ENCODE data around the gene HSPE1. TPM values are rescaled to one million over a fixed set of nuclear protein-coding genes. Genes with fewer than 3 reads are reported as not detected.

Gene HSPE1
- total and polyA plus RNA-seq, 2 donors (not counting 1 experiment from before 2014, with no cell fraction given), result 87.0 to 147 TPM

- no peak for TF ChIP-seq EZH2 (IDR thresholded peaks at IDR 0.05; ENCODE audit: low read length, missing control alignments)
- TF ChIP-seq, protein P1, sequence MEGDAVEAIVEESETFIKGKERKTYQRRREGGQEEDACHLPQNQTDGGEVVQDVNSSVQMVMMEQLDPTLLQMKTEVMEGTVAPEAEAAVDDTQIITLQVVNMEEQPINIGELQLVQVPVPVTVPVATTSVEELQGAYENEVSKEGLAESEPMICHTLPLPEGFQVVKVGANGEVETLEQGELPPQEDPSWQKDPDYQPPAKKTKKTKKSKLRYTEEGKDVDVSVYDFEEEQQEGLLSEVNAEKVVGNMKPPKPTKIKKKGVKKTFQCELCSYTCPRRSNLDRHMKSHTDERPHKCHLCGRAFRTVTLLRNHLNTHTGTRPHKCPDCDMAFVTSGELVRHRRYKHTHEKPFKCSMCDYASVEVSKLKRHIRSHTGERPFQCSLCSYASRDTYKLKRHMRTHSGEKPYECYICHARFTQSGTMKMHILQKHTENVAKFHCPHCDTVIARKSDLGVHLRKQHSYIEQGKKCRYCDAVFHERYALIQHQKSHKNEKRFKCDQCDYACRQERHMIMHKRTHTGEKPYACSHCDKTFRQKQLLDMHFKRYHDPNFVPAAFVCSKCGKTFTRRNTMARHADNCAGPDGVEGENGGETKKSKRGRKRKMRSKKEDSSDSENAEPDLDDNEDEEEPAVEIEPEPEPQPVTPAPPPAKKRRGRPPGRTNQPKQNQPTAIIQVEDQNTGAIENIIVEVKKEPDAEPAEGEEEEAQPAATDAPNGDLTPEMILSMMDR (conservative IDR thresholded peaks at IDR 0.05 in 1 of 2, IDR thresholded peaks at IDR 0.05 in 1 of 2; ENCODE audit: low read depth in 1 of 2, low read length in 2 of 2), result no peak
- Histone ChIP-seq H3K9ac (ENCODE audit: insufficient read depth, low read length) (no peak overlapping the region), H4K20me1 (ENCODE audit: control insufficient read depth, extremely low read depth, insufficient read depth, low read length) (no peaks in the 10 kb centered on the region), H3K9me3 (ENCODE audit: control insufficient read depth, insufficient read depth, low read depth, low read length) (no peaks in the 10 kb centered on the region), H2AFZ (ENCODE audit: low read length) (no peak overlapping the region), H3K27me3 (ENCODE audit: control insufficient read depth, insufficient read depth, low read length) (no peaks in the 10 kb centered on the region), H3K79me2 (ENCODE audit: control insufficient read depth, insufficient read depth, low read length) (peaks cover 56% of the 10 kb centered on the region), H3K27ac (ENCODE audit: insufficient read depth, low read length) (peak overlapping the region; percentile 99), H3K4me2 (ENCODE audit: extremely low read depth, insufficient read depth, low read length) (peak overlapping the region; percentile 74), H3K4me3 (replicated peaks in 1 of 4; ENCODE audit: control extremely low read depth in 1 of 4, insufficient read depth in 1 of 4, low read depth in 3 of 4, low read length in 4 of 4) (peak overlapping the region; percentile 75 to 97 (median 90)), H3K4me1 (ENCODE audit: control insufficient read depth, extremely low read depth, insufficient read depth, low read length) (peaks cover 3% of the 10 kb centered on the region), H3K36me3 (ENCODE audit: control insufficient read depth, insufficient read depth, low read length) (no peaks in the 10 kb centered on the region)
- no peak for DNase-seq (ENCODE audit: low read depth in 2 of 2)
Measured at GRCh38 chr2:197454923-197455322, 45.3 kb upstream of the HSPE1 start.

- Histone ChIP-seq H3K79me2 (ENCODE audit: control insufficient read depth, insufficient read depth, low read length) (peaks cover 59% of the 10 kb centered on the region), H3K27ac (ENCODE audit: insufficient read depth, low read length) (no peak overlapping the region), H2AFZ (ENCODE audit: low read length) (no peak overlapping the region), H3K4me1 (ENCODE audit: control insufficient read depth, extremely low read depth, insufficient read depth, low read length) (peaks cover 3% of the 10 kb centered on the region), H3K4me3 (replicated peaks in 1 of 4; ENCODE audit: control extremely low read depth in 1 of 4, insufficient read depth in 1 of 4, low read depth in 3 of 4, low read length in 4 of 4) (peak overlapping the region in 2 of 4 experiments; percentile 9 to 95), H3K36me3 (ENCODE audit: control insufficient read depth, insufficient read depth, low read length) (no peaks in the 10 kb centered on the region), H3K4me2 (ENCODE audit: extremely low read depth, insufficient read depth, low read length) (peak overlapping the region; percentile 74), H3K9me3 (ENCODE audit: control insufficient read depth, insufficient read depth, low read depth, low read length) (no peaks in the 10 kb centered on the region), H3K27me3 (ENCODE audit: control insufficient read depth, insufficient read depth, low read length) (no peaks in the 10 kb centered on the region), H3K9ac (ENCODE audit: insufficient read depth, low read length) (no peak overlapping the region), H4K20me1 (ENCODE audit: control insufficient read depth, extremely low read depth, insufficient read depth, low read length) (no peaks in the 10 kb centered on the region)
- TF ChIP-seq, protein P1 (conservative IDR thresholded peaks at IDR 0.05 in 1 of 2, IDR thresholded peaks at IDR 0.05 in 1 of 2; ENCODE audit: low read depth in 1 of 2, low read length in 2 of 2), result no peak
- no peak for TF ChIP-seq EZH2 (IDR thresholded peaks at IDR 0.05; ENCODE audit: low read length, missing control alignments)
- DNase-seq (ENCODE audit: low read depth in 2 of 2), result no peak
Measured at GRCh38 chr2:197455428-197455827, 44.8 kb upstream of the HSPE1 start.

DNA sequence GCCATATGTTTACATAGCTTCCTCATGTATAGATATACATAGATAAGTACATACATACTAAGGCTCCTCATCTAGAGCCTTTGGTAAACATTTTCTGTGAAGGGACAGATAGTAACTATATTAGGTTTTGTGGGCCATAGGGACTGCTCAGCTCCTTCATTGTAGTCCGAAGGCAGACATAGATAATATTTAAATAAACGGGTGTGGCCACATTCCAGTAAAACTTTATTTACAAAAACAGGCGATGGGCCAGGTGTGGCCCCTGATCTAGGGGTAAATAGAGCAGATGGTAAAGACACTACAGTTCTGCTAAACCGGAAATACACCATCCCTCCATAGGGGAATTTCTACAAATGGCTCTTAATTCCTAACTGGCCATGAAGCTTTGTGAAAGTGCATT is 39.5 kb upstream of the HSPE1 start:
- Histone ChIP-seq H3K9ac (ENCODE audit: insufficient read depth, low read length) (no peak overlapping the region), H3K4me1 (ENCODE audit: control insufficient read depth, extremely low read depth, insufficient read depth, low read length) (peaks cover 7% of the 10 kb centered on the region), H4K20me1 (ENCODE audit: control insufficient read depth, extremely low read depth, insufficient read depth, low read length) (no peaks in the 10 kb centered on the region), H2AFZ (ENCODE audit: low read length) (no peak overlapping the region), H3K36me3 (ENCODE audit: control insufficient read depth, insufficient read depth, low read length) (peaks cover 6% of the 10 kb centered on the region), H3K79me2 (ENCODE audit: control insufficient read depth, insufficient read depth, low read length) (peaks cover 52% of the 10 kb centered on the region), H3K27ac (ENCODE audit: insufficient read depth, low read length) (no peak overlapping the region), H3K4me2 (ENCODE audit: extremely low read depth, insufficient read depth, low read length) (no peak overlapping the region), H3K9me3 (ENCODE audit: control insufficient read depth, insufficient read depth, low read depth, low read length) (no peaks in the 10 kb centered on the region), H3K27me3 (ENCODE audit: control insufficient read depth, insufficient read depth, low read length) (no peaks in the 10 kb centered on the region), H3K4me3 (replicated peaks in 1 of 4; ENCODE audit: control extremely low read depth in 1 of 4, insufficient read depth in 1 of 4, low read depth in 3 of 4, low read length in 4 of 4) (no peak overlapping the region)
- DNase-seq (ENCODE audit: low read depth in 2 of 2), result no peak
- TF ChIP-seq, protein P1 (conservative IDR thresholded peaks at IDR 0.05 in 1 of 2, IDR thresholded peaks at IDR 0.05 in 1 of 2; ENCODE audit: low read depth in 1 of 2, low read length in 2 of 2), result no peak
- no peak for TF ChIP-seq EZH2 (IDR thresholded peaks at IDR 0.05; ENCODE audit: low read length, missing control alignments)

Measured in fibroblast of lung (primary cell).